HG02798 (cell line): ENCODE measurements around the gene LNP1.
"Not testable (repeated sequence)": the region's sequence is repeated elsewhere in the genome, so short reads cannot be mapped to it uniquely, and the experiment has no call there.

Experiments
- ATAC-seq: cut with Tn5 transposase; IDR thresholded peaks from one replicate; pipeline ENCODE4 v1.9.1; 2021; ENCODE audit warnings: mild to moderate bottlenecking; ENCODE audit not compliant: unreplicated experiment, poor library complexity

LNP1 gene

DNA sequence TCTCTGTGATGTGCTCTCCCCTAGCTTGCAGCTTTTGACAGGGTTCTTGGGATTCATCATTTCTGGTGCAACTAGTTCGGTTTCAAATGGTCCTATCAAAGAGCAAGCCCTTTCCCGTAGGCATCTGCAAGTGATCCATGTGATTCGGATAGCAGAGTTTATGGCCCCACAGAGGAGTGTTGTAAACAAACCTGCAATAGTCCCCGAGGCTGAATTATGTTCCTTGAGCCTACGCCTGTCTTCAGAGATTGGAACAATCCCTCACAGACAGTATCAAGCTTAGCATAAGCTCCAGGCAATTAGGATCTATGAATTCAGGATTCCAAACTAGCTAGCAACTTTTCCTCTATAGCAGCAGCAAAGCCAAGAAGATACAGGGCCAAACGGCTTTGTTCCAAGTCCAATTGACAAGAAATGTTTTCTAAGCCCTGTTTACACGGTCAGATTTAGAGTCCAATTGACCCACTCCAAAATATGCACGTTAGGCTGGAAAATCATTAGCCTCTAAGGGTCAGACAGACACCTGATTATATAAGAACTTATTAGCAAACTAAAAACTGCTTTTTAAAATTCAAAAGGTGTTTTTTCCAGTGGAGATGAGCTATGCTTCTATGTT lies 24.8 kb downstream of the LNP1 start:
- no peak for ATAC-seq

DNA sequence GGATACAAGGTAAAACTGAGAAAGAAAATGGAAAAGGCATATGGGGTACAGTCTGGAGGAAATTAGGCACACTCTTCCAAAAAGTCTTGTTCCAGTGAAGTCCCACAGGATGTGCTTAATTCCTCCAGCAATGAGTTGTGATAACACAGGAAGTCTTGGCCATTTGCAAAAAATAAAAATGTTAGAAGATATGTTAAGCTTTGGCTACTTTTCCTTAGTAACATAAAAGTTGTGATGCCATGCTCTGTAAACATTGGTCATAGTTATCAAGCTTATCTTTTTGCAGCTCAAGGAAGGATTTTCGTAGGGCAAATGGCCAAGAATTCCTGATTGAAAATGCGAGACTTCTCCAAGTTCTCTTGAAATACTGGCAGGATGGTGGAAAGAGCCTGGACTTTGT lies 26.4 kb downstream of the LNP1 start:
- no peak for ATAC-seq

DNA sequence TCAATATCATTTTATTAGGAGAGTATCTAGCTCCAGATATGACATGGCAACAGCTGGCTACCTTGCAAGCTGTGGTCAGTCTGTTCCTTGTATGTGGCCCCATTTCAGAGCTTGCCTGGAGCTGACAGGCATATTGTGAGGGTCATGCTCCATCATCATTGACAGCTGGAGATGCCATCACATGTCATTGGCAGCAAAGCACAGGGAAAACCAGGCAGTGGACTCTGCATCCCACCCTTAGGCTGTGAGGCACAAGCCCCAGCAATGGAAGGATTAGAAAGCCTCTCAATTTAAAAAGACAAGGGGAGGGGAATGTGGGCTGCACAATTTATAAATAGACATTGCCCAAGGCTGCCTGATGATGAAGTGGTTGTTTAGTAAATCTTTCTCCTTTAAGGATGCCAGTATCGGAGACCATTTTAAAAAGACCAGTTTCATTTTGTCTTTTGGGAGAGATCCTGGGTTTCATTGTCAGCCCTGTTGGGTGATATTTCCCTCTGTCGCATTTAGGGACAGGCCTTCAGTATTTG lies 27.9 kb downstream of the LNP1 start:
- no peak for ATAC-seq

DNA sequence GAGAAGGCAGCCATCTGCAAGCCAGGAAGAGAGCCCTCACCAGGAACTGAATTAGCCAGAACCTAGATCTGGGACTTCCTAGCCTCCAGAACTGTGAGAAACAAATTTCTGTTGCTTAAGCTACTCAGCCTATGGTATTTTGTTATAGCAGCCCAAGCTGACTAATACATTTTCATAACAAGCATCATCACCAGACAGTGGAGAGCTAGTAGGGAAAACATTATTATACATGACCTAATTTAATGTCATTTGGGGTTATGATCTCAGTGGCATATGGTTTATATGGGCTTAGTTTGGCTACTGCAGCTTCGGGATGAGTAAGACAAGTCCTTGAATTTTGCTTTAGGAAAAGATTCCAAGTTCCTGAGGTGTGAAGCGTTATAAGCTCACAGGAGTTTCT lies 35.6 kb downstream of the LNP1 start:
- ATAC-seq: no peak

DNA sequence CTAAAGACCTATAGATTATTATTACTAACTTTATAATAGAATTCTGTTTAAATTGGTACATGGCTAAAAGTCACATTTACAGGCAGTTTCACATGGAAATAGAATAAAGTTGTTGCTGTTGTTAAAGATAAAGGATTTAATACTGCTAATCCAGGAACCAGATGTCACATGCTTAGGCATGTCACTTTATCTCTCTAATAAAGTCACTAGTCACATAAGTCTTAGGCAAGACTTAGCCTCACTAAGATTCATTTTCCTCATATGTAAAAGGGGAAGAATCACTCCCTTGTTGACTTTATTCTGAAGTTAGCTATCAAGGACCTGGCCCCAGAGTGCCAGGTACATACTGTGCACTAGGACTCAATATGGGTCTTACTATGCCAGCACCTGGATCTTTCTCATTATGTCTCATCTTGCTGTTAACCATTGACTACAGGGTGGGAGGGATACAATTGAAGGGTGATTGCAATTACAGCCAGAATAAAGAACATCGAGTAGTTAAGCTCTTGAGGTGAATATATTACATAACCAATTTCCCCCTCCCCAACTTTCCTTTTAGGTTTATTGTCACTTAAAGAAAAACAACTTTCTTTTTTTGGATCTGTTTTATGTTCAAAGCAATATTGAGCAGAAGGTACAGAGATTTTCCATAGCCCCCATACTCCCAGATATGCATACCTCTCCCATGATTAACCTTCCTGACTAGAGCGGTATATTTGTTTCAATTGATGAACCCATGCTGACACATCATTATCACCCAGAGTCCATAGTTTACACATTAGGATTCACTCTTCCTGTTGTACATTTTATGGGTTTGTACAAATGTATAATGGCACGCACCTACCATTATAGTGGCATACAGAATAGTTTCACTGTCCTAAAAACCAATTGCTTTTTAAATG lies 36.6 kb downstream of the LNP1 start:
- ATAC-seq: no peak

DNA sequence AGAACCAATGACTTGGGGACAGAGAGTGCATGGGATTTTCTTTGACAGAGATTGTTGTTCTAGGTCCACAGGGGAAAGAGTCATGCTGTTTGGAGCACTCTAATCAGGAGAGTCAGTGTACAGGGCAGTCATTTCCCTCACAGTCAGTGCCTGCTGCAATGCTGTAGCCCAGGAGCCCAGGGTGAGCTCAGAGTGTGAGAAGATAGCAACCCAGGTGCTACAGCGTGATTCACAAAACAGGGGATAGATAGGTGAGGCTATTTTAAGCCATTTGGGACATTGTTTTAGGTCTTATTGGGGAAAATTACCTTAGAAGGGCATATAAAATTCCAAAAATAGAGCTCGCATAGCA lies 37.3 kb downstream of the LNP1 start:
- ATAC-seq: no peak

DNA sequence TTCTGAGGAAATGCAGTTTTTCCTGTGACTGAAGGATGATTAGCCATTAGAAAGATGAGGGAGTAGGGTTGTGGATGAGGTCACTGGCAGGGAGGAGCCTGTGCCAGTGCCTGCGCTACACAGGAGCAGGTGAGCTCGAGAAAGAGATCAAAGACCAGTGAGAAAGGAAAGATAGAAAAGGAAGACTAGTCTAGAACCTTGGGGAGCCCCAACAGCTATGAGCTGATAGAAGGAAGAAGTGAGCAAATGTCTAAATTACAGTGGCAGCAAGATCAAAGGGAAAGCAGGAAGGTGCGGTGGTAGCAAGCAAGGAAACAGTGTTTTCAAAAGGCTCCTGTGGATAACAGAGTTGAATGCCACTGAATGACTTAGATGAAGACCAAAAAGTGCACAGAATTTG lies 39.6 kb downstream of the LNP1 start:
- no peak for ATAC-seq

DNA sequence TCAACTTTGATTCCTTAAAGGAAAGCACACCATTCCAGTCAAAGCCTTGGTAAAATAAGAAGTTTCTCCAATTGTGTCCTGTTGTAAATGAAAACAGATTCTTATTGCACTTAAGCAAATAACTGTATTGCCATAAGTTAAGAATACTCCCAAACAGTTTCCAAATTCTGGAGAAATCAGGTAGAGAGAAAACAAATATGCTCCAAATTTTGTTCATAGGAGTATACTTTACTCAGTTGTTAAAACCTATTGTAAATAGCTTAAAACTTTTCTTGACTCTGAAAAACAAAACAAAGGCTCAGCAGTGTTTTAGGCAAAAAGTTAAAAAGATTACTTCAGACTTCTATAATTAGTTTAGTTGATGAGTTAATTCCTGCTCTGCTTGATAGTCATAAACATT lies 42.4 kb downstream of the LNP1 start:
- no peak for ATAC-seq

DNA sequence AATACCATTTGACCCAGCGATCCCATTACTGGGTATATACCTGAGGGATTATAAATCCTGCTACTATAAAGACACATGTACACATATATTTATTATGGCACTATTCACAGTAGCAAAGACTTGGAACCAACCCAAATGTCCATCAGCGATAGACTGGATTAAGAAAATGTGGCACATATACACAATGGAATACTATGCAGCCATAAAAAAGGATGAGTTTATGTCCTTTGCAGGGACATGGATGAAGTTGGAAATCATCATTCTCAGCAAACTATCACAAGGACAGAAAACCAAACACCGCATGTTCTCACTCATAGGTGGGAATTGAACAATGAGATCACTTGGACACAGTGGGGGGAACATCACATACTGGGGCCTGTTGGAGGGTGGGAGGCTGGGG lies 45.7 kb downstream of the LNP1 start:
- ATAC-seq: not testable (repeated sequence)

DNA sequence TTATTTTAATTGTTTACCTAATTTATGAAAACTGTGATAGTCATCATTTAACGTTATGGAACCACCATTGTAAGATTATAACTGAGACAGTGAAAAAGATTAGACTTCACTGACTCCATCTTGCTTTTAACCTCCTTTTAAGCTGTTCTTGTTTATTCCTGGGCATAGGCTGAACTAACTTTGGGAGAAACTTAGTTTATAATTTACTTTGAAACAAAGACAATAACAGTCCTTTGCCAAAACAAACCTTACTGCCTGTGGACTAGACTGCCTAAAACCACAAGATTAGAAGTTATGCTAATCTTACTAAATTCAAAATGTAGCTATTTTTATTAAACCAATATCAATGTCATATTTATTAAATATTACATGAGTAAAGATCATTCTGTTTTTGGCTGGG lies 46.7 kb downstream of the LNP1 start:
- ATAC-seq: no peak

DNA sequence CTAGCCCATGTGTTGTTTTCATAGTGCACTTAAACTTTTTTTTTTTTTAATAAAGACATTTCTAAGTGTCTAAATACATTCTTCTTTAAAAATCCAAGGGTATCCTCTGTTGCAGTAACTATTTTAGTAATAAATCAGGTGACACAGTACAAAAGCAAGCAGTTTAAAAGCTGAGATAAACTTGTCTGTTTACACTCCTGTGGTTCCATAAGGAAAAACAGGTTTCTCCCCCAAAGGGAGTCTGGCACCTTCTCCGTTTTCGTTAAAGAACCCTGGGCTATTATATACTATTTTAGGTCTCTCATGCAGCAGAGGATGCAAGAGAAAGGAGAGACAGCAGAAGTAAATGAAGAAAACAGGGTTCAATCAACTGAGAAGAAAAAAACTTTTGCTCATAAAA lies 47.9 kb downstream of the LNP1 start:
- no peak for ATAC-seq

DNA sequence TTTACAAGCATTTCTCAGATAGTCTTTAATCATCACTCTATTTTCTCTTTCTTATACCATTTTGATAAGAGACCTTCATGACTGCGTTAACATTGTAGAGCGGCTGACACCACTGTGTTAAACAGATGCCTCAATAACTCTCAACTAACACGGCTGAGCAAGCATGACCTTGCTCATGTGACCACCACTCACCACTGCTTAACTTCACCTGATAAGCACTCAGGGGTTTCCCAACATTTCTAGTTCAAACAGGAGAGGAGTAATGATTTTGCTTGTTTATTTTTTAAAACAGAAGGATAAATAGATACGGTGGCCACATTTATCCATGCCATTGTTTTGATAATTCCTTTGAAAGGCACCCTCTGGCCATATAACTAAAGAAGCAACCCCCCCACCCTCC lies 53.3 kb downstream of the LNP1 start:
- no peak for ATAC-seq

DNA sequence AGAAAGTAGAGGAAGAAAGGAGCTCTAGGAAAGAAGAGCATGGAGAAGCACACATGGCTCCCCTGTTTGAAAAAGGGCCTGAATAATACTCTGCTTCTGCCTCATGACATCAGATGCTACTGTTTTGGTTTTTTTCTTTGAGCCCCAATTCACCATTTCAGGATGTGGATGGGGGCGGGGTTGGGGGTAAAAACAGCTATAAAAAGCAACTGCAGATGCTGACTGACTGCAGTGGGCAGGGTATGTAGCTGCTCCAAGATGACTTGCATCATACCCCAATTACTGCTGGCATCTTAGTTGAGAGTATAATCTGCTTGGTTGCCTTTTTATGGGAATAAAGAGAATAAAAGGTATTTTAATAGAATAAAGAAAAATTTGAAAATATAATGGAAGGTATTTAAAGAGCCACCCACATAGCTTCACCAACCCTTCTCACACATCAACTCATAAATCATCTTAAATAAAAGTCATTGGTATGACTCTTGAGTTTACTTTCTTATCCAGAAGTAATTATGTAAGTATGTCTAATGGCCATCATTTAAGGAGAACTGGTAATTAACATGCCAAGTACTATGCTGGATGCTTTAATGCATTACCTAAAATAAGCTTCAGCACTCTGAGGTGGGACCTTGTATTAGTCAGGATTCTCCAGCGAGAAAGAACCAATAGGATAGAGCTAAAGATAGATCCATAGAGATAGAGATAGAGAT lies 54.7 kb downstream of the LNP1 start:
- ATAC-seq: no peak

DNA sequence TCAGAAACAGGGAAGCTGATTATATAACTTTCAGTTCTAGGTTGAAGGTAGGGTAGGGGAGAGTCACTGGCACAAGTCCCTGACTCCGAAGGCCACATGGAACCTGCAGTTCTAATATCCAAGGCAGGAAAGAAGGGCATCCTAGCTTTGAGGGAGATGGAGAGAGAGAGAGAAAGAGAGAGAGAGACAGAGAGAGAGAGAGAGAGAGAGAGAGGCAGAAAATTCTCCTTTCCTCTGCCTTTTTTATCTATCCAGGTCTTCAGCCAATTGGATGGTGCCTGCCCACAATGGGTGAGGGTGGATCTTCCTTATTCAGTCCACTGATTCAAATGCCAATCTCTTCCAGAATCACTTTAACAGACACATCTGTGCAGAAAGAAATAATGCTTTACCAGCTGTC lies 55.4 kb downstream of the LNP1 start:
- no peak for ATAC-seq

DNA sequence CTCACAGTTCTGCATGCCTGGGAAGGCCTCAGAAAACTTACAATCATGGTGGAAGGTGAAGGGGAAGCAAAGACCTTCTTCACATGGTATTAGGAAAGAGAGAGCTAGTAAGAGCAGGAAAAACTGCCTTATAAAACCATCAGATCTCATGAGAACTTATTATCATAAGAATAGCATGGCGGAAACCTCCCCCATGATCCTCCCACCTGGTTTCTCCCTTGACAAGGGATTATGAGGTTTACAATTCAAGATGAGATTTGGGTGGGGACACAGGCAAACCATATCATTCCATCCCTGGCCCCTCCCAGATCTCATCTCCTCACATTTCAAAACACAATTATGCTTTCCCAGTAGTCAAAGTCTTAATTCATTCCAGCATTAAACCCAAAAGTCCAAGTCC lies 56.5 kb downstream of the LNP1 start:
- no peak for ATAC-seq

DNA sequence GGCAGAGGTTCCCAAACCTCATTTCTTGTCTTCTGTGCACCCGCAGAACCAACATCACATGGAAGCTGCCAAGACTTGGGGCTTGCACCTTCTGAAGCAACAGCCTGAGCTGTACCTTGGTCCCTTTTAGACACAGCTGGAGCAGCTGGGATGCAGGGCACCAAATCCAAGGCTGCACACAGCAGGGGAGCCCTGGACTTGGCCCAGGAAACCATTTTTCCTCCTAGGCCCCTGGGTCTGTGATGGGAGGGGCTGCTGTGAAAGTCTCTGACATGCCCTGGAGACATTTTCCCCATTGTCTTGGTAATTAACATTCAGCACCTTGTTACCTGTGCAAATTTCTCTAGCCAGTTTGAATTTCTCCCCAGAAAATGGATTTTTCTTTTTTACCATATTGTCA lies 57.5 kb downstream of the LNP1 start:
- ATAC-seq: no peak

DNA sequence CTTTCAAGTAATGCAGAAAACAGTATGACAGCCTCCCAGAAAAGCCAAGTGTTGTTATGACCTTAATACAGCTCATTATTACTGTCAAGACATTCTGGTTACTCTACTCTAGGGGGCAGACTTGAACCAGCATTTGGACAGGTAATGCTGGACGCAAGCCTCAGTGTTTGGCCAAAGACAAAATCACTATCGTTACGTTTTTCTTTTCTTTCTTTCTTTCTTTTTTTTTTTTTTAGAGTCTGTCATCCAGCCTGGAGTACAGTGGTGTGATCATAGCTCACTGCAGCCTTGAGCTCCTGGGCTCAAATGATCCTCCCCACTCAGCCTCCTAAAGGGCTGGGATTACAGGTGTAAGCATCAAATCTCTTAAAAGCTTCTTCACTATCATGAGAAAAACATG lies 61.7 kb downstream of the LNP1 start:
- ATAC-seq: peak; percentile 83

DNA sequence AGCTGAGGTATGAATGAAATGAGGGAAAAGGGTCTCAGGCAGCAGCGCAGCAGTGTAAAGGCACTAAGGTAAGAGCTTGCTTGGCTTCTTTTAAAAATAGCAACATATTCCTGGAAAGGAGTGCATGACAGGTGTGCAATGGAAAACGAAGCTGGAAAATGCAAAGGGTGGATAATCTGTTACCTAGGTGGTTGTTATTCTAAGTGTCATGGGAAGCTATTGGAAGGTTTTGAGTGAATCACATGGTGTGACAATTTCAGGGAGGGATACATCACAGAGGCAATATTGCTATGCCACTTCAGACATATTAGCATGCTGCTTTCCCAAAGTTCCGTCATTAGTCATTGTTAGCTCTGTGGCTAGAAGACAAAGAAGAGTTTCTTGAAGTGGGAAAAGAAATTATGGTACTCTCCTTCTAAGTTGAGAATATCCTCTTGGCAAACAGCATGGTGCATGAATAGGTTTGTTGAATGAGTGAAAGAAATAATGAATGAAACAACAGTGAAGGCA lies 62.4 kb downstream of the LNP1 start:
- ATAC-seq: no peak

DNA sequence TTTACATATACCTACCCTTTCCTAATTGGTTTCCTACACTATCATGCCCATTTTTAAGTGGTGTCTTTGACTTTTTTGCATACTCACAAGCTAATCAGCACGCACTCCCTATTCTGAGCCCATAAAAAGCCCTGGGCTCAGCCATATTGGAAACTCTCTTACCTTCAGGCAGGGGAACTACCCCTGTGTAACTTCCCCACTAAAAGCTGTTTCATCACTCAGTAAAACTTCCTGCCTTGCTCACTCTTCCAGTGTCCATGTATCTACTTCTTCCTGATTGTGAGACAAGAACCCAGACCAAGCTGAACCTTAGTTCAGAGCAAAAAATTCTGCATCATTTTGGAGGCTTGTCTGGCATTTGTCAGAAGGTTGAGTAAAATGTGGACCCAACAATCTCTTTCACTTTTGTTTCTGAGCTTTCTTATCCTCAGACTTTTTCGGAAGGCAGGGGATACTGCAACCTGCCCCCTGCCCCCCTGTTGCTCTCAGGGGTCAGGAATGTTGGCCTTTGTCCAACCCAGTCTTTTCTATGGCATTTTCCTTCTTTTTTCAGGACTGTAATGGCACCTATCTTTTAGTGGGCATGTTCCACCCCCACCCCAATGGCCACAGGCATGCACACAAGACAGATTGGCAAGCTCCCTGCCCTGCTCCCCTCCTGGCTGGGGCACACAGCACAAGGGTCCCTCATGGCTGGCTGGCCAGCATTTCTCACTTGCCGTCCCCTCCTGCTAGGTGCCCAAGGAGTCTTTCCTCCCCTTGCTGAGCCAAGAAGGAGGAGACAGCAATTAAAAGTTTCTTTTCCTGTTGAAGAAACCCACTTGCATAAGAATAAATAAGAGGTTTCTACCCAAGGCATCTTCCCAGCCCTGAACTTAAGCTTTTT lies 64.8 kb downstream of the LNP1 start:
- ATAC-seq: peak; percentile 57

DNA sequence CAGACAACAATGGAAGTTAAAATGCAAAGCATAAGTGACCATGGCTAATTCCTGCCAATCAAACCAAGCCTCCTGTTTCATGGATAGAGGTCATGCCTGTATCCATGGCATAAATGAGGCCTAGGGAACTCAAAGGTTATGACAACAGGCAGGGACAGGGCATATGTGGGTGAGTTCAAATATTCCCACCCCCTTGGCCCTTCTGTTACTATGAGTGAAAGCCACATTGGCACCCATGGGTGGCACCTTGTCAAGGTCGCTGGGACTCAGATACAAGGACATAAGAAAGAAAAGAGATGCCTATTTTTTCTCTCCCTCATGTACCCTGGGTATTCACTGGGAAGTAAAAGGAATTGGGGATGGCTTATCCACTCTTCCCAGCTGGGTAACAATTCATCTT lies 65.8 kb downstream of the LNP1 start:
- ATAC-seq: no peak
